ENCODE measurements around the gene SLC44A5.
"Not testable (repeated sequence)": the region's sequence is repeated elsewhere in the genome, so short reads cannot be mapped to it uniquely, and the experiment has no call there.

The SLC44A5 gene

DNA sequence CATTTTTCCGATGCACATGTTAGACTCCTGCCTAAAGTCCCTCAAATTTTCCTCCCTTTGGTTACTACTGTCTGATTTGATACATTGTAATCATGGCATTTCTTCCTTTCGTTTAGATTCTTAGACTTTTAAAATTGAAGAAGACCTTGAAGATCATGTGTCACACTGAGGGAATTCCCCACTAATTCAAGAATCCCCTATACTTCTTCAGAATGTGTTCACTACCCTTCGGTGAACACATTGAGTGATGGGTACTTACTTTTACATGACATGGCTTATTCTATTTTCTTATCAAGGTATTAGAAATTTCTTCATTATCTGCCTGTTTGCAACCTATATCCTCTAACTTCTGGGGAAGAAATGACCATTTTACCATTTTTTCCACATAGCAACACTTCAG, 390.8 kb downstream of the SLC44A5 start:
- H3K27ac ChIP-seq (ENCODE audit: low read depth, low read length): no peak overlapping the region
- H3K9me3 ChIP-seq (ENCODE audit: control insufficient read depth in 1 of 2, low read length in 2 of 2): no peaks in the 10 kb centered on the region
- H3K9ac ChIP-seq (ENCODE audit: low read depth in 1 of 2, low read length in 2 of 2): no peak overlapping the region
- no peak overlapping the region for H3K4me3 ChIP-seq (ENCODE audit: low read depth in 1 of 2, low read length in 2 of 2)
- H3K4me1 ChIP-seq (ENCODE audit: control insufficient read depth in 1 of 2, insufficient read depth in 2 of 2, low read length in 2 of 2): no peaks in the 10 kb centered on the region
- H3K36me3 ChIP-seq (ENCODE audit: control insufficient read depth in 1 of 2, insufficient read depth in 2 of 2, low read length in 2 of 2): no peaks in the 10 kb centered on the region
- H3K27me3 ChIP-seq (ENCODE audit: control insufficient read depth in 1 of 2, insufficient read depth in 2 of 2, low read length in 2 of 2): no peaks in the 10 kb centered on the region

DNA sequence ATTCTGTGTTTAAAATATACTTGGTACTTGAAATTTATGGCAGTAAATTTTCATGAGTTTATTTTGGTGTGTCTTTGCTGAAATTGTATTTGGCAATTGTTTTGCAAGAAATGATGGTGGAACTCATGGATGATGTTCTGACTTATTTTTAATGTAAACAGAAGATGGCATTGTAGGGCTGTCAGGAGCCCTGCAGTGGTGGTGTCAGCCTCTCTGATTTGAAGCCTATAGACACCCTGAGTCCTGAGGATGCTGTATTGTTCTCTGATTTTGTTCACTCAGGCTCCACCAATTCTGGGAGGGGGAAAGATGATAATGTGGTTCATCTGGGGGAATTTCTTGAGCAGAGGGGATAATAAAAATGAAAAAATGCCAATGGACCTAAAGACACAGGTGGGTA, 396.9 kb downstream of the SLC44A5 start:
- no peaks in the 10 kb centered on the region for H3K36me3 ChIP-seq (ENCODE audit: control insufficient read depth in 1 of 2, insufficient read depth in 2 of 2, low read length in 2 of 2)
- no peak overlapping the region for H3K27ac ChIP-seq (ENCODE audit: low read depth, low read length)
- no peaks in the 10 kb centered on the region for H3K4me1 ChIP-seq (ENCODE audit: control insufficient read depth in 1 of 2, insufficient read depth in 2 of 2, low read length in 2 of 2)
- H3K4me3 ChIP-seq (ENCODE audit: low read depth in 1 of 2, low read length in 2 of 2): no peak overlapping the region
- H3K9ac ChIP-seq (ENCODE audit: low read depth in 1 of 2, low read length in 2 of 2): no peak overlapping the region
- H3K27me3 ChIP-seq (ENCODE audit: control insufficient read depth in 1 of 2, insufficient read depth in 2 of 2, low read length in 2 of 2): no peaks in the 10 kb centered on the region
- H3K9me3 ChIP-seq (ENCODE audit: control insufficient read depth in 1 of 2, low read length in 2 of 2): no peaks in the 10 kb centered on the region

DNA sequence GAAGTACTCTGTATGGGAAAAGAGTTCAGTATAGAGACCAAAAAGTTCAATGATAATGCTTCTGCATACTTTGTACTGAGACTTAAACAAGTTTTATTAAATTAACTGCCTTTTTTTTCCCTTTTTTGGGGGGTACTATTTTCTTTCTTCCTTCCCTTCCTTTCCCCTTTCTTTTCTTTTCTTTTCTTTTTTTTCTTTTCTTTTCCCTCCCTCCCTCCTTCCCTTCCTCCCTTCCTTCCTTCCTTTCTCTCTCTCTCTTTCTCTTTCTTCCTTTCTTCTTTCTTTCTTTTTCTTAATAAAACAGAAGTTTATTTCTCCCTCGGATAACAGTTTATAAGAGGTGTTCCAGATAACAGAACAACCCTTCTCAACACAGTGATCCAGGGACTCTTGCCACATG, 399.3 kb downstream of the SLC44A5 start:
- Histone ChIP-seq H3K9me3 (ENCODE audit: control insufficient read depth in 1 of 2, low read length in 2 of 2) (no peaks in the 10 kb centered on the region), H3K4me3 (ENCODE audit: low read depth in 1 of 2, low read length in 2 of 2) (no peak overlapping the region), H3K27ac (ENCODE audit: low read depth, low read length) (no peak overlapping the region), H3K27me3 (ENCODE audit: control insufficient read depth in 1 of 2, insufficient read depth in 2 of 2, low read length in 2 of 2) (no peaks in the 10 kb centered on the region), H3K36me3 (ENCODE audit: control insufficient read depth in 1 of 2, insufficient read depth in 2 of 2, low read length in 2 of 2) (no peaks in the 10 kb centered on the region), H3K4me1 (ENCODE audit: control insufficient read depth in 1 of 2, insufficient read depth in 2 of 2, low read length in 2 of 2) (no peaks in the 10 kb centered on the region), H3K9ac (ENCODE audit: low read depth in 1 of 2, low read length in 2 of 2) (no peak overlapping the region)

DNA sequence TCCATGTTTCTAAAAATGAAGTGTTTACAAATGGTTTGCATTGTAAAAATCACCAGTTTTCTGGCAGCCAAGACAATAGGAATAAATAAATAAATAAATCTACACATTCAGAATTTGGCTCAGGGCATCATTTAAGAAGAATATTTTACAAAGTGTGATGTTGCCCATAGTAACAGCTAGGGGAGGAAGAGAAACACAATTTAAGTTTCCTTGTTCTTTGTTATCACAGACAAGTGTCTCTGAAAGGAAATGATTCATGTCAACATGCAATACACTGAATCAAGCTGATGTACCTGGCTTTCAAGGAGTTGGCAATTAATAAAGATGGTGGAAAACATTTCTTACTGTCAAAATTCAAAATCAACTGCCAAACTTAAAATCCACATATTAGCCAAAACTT, 402.1 kb downstream of the SLC44A5 start:
- Histone ChIP-seq H3K4me1 (ENCODE audit: control insufficient read depth in 1 of 2, insufficient read depth in 2 of 2, low read length in 2 of 2) (no peaks in the 10 kb centered on the region), H3K4me3 (ENCODE audit: low read depth in 1 of 2, low read length in 2 of 2) (no peak overlapping the region), H3K27ac (ENCODE audit: low read depth, low read length) (no peak overlapping the region), H3K9ac (ENCODE audit: low read depth in 1 of 2, low read length in 2 of 2) (no peak overlapping the region), H3K27me3 (ENCODE audit: control insufficient read depth in 1 of 2, insufficient read depth in 2 of 2, low read length in 2 of 2) (no peaks in the 10 kb centered on the region), H3K36me3 (ENCODE audit: control insufficient read depth in 1 of 2, insufficient read depth in 2 of 2, low read length in 2 of 2) (no peaks in the 10 kb centered on the region), H3K9me3 (ENCODE audit: control insufficient read depth in 1 of 2, low read length in 2 of 2) (no peaks in the 10 kb centered on the region)

DNA sequence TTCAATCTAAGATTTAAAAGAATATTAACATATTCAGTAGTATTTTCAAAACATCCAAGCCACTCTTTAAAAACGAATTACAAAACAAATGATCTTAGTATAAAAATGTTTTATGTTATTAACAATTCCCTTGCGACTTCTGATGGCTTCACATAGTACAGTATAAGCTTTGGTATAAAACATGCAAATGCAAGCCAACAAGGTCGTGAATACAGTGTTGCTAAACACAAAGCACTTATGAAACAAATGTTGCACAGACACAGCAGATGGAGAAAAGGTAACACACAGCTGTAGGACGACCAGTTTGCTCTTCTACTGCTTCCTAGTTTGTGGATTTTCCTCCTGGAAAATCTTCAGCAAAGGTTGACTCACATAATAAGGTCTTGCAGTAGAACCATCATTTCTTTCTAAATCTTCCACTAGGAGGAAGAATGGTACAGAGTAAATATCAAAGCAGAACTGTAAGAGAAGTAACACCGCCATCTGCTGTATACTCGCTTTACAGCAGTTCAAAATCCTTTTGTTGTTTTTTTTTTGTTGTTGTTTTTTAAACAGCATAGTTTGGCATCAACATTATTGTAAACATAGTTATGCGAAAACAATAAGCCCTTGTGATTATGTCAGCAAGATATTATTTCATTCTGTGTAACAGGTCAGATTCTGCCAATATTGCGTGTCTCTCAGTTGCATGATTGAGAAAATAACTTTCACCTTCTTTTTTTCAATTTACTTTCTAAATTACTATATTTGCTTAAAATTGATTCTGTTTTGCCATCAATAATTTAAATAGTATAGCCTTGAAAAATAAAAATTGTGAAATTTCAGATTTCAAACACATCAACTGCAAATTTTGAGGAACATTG, 407.3 kb downstream of the SLC44A5 start:
- no peak overlapping the region for H3K4me3 ChIP-seq (ENCODE audit: low read depth in 1 of 2, low read length in 2 of 2)
- no peaks in the 10 kb centered on the region for H3K36me3 ChIP-seq (ENCODE audit: control insufficient read depth in 1 of 2, insufficient read depth in 2 of 2, low read length in 2 of 2)
- no peaks in the 10 kb centered on the region for H3K9me3 ChIP-seq (ENCODE audit: control insufficient read depth in 1 of 2, low read length in 2 of 2)
- H3K27ac ChIP-seq (ENCODE audit: low read depth, low read length): no peak overlapping the region
- H3K9ac ChIP-seq (ENCODE audit: low read depth in 1 of 2, low read length in 2 of 2): no peak overlapping the region
- no peaks in the 10 kb centered on the region for H3K4me1 ChIP-seq (ENCODE audit: control insufficient read depth in 1 of 2, insufficient read depth in 2 of 2, low read length in 2 of 2)
- no peaks in the 10 kb centered on the region for H3K27me3 ChIP-seq (ENCODE audit: control insufficient read depth in 1 of 2, insufficient read depth in 2 of 2, low read length in 2 of 2)

DNA sequence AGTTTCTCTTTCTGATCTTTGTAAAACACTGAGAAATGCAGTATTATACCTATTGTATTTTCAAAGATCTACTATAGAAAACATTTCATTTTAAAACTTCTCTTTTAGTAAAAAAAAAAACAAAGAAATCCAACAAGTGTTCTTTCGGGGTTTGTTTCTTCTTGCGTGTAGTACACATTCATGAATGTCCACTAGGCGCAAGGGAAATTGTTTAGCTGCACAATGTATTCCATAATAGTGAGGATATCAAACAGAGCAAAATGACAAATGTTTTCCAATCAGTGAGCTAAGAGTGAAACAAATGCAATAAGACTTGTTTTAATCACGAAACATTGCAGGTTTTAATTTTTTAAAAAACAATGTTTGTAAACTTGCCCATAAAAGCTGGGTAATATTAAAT, 408.2 kb downstream of the SLC44A5 start:
- no peaks in the 10 kb centered on the region for H3K9me3 ChIP-seq (ENCODE audit: control insufficient read depth in 1 of 2, low read length in 2 of 2)
- no peaks in the 10 kb centered on the region for H3K4me1 ChIP-seq (ENCODE audit: control insufficient read depth in 1 of 2, insufficient read depth in 2 of 2, low read length in 2 of 2)
- no peak overlapping the region for H3K27ac ChIP-seq (ENCODE audit: low read depth, low read length)
- H3K36me3 ChIP-seq (ENCODE audit: control insufficient read depth in 1 of 2, insufficient read depth in 2 of 2, low read length in 2 of 2): no peaks in the 10 kb centered on the region
- no peak overlapping the region for H3K4me3 ChIP-seq (ENCODE audit: low read depth in 1 of 2, low read length in 2 of 2)
- H3K27me3 ChIP-seq (ENCODE audit: control insufficient read depth in 1 of 2, insufficient read depth in 2 of 2, low read length in 2 of 2): no peaks in the 10 kb centered on the region
- H3K9ac ChIP-seq (ENCODE audit: low read depth in 1 of 2, low read length in 2 of 2): no peak overlapping the region

DNA sequence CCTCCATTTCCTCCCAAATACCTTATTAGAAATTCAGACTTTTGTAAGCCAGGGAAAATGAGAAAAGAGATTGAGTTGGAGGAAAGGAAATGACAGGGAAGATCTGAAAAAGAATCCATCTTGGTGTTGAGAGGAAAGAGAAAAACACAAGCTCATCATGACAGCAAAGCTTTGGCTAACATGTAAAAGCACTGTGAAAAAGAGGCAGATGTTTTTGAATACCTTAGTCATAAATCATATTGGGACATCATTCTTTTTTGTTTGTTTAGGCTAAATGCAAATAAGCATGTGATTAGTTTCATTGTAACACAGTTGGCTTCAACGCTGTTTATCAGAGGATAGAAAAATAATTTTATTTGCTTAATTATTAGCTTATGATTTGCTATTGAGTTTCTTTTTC, 412.2 kb downstream of the SLC44A5 start:
- Histone ChIP-seq H3K9ac (ENCODE audit: low read depth in 1 of 2, low read length in 2 of 2) (no peak overlapping the region), H3K27ac (ENCODE audit: low read depth, low read length) (no peak overlapping the region), H3K4me1 (ENCODE audit: control insufficient read depth in 1 of 2, insufficient read depth in 2 of 2, low read length in 2 of 2) (no peaks in the 10 kb centered on the region), H3K36me3 (ENCODE audit: control insufficient read depth in 1 of 2, insufficient read depth in 2 of 2, low read length in 2 of 2) (no peaks in the 10 kb centered on the region), H3K27me3 (ENCODE audit: control insufficient read depth in 1 of 2, insufficient read depth in 2 of 2, low read length in 2 of 2) (peaks cover 0 to 13% of the 10 kb centered on the region in 2 donors), H3K4me3 (ENCODE audit: low read depth in 1 of 2, low read length in 2 of 2) (no peak overlapping the region), H3K9me3 (ENCODE audit: control insufficient read depth in 1 of 2, low read length in 2 of 2) (no peaks in the 10 kb centered on the region)

DNA sequence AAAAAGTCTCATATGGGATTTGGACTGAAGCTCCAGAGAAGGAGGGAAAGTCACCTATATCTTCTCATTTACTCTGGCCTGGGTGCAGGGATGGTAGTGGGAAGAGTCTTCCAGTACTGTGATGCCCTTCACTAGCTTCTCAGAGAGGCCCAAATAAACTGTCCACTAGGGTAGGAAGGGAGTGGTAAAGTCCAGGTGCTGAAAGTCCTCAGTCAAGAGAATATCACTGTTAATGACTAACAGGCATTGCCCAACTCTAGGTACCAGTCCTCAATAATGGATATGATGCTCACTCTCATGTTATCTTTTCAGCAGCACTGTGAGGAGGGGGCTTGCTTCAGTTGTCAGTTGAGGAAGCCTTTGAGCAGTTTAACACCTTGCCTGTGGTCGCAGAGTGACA, 412.8 kb downstream of the SLC44A5 start:
- Histone ChIP-seq H3K9me3 (ENCODE audit: control insufficient read depth in 1 of 2, low read length in 2 of 2) (no peaks in the 10 kb centered on the region), H3K9ac (ENCODE audit: low read depth in 1 of 2, low read length in 2 of 2) (no peak overlapping the region), H3K4me3 (ENCODE audit: low read depth in 1 of 2, low read length in 2 of 2) (no peak overlapping the region), H3K27me3 (ENCODE audit: control insufficient read depth in 1 of 2, insufficient read depth in 2 of 2, low read length in 2 of 2) (peaks cover 0 to 13% of the 10 kb centered on the region in 2 donors), H3K27ac (ENCODE audit: low read depth, low read length) (no peak overlapping the region), H3K36me3 (ENCODE audit: control insufficient read depth in 1 of 2, insufficient read depth in 2 of 2, low read length in 2 of 2) (no peaks in the 10 kb centered on the region), H3K4me1 (ENCODE audit: control insufficient read depth in 1 of 2, insufficient read depth in 2 of 2, low read length in 2 of 2) (no peaks in the 10 kb centered on the region)

DNA sequence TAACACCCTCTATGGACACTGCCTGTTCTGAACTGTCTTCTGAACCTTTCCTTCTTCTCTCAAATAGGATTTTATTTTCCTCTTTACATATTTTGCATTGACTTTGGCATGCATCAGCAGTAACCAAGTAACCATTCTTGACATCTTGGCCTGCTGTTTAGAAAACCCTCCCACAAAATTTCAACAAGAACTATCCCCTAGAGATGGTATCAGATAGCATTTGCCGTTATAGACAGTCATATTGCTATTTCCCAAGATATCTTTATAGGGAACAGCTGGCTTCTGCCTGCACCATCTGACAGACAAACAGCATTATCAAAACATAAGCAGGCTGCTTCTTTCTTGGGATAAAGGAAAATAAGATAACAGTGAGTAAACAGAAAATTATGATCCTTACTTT, 422.0 kb downstream of the SLC44A5 start:
- Histone ChIP-seq H3K4me1 (ENCODE audit: control insufficient read depth in 1 of 2, insufficient read depth in 2 of 2, low read length in 2 of 2) (no peaks in the 10 kb centered on the region), H3K4me3 (ENCODE audit: low read depth in 1 of 2, low read length in 2 of 2) (no peak overlapping the region), H3K27ac (ENCODE audit: low read depth, low read length) (no peak overlapping the region), H3K36me3 (ENCODE audit: control insufficient read depth in 1 of 2, insufficient read depth in 2 of 2, low read length in 2 of 2) (no peaks in the 10 kb centered on the region), H3K9me3 (ENCODE audit: control insufficient read depth in 1 of 2, low read length in 2 of 2) (no peaks in the 10 kb centered on the region), H3K27me3 (ENCODE audit: control insufficient read depth in 1 of 2, insufficient read depth in 2 of 2, low read length in 2 of 2) (no peaks in the 10 kb centered on the region), H3K9ac (ENCODE audit: low read depth in 1 of 2, low read length in 2 of 2) (no peak overlapping the region)

DNA sequence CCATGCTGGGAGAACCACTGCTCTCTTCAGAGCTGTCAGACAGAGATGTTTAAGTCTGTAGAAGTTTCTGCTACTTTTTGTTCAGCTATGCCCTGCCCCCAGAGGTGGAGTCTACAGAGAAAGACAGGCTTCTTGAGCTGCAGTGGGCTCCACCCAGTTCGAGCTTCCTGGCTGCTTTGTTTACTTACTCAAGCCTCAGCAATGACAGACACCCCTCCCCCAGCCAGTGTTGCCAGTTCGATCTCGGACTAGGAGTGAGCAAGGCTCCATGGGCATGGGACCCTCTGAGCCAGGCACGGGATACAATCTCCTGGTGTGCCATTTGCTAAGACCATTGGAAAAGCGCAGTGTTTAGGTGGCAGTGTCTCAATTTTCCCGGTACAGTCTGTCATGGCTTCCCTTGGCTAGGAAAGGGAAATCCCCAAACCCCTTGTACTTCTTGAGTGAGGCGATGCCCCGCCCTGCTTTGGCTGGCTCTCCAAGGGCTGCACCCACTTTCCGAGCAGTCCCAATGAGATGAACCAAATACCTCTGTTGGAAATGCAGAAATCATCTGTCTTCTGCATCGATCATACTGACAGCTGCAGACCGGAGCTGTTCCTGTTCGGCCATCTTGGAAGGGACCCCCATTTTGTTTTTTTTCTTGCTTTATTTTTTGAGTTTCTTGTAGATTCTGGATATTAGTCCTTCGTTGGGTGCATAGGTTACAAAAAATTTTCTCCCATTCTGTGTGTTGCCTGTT, 429.5 kb downstream of the SLC44A5 start:
- not testable (repeated sequence) for H3K9me3 ChIP-seq (ENCODE audit: control insufficient read depth in 1 of 2, low read length in 2 of 2)

More for the DNA sequence above, 429.5 kb downstream of the SLC44A5 start:
- H3K27ac ChIP-seq (ENCODE audit: low read depth, low read length); H3K9ac ChIP-seq (ENCODE audit: low read depth in 1 of 2, low read length in 2 of 2); H3K27me3 ChIP-seq (ENCODE audit: control insufficient read depth in 1 of 2, insufficient read depth in 2 of 2, low read length in 2 of 2); H3K36me3 ChIP-seq (ENCODE audit: control insufficient read depth in 1 of 2, insufficient read depth in 2 of 2, low read length in 2 of 2); H3K4me1 ChIP-seq (ENCODE audit: control insufficient read depth in 1 of 2, insufficient read depth in 2 of 2, low read length in 2 of 2); H3K4me3 ChIP-seq (ENCODE audit: low read depth in 1 of 2, low read length in 2 of 2): not testable (repeated sequence)

All from duodenal mucosa (tissue), 2 donors.